GM12865 (cell line): ENCODE results near the gene BRF1.

Experiments used
- DNase-seq: peaks from one replicate; pipeline ENCODE4 v3.0.0; 2010; ENCODE audit warnings: low read depth
- H3K4me3 ChIP-seq: 2 replicates; pipeline ENCODE4 v1.5.1; 2011; ENCODE audit warnings: mild to moderate bottlenecking, low read depth, low read length, control low read depth
- TF ChIP-seq, protein P1 (sequence below): IDR thresholded peaks from 2 replicates; pipeline ENCODE4 v1.5.1; 2011; ENCODE audit warnings: low read length, control low read depth, low read depth, inconsistent platforms; ENCODE audit not compliant: insufficient read depth; ENCODE audit errors: missing control alignments

Gene BRF1

DNA sequence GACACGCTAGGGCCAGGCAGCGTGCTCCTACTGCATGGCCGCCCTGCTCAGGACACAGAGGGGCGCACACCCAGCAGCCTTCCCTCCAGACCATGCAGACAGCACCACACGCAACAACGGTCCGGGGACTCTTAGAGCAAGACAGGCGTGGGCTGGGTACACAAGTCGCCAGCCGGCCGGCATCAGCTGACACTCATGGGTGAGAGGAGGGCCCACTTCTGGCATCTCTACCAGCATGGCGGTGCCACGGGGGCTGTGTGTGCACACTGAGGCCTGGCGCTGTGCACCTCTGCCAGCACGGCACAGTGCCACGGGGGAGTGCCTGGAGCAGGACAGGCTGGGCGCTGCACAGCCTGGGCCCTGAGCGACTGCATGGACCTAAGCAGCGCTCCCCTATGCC, 59.2 kb downstream of the BRF1 start:
- no peak overlapping the region for H3K4me3 ChIP-seq
- DNase-seq, result no peak
- TF ChIP-seq, protein P1, sequence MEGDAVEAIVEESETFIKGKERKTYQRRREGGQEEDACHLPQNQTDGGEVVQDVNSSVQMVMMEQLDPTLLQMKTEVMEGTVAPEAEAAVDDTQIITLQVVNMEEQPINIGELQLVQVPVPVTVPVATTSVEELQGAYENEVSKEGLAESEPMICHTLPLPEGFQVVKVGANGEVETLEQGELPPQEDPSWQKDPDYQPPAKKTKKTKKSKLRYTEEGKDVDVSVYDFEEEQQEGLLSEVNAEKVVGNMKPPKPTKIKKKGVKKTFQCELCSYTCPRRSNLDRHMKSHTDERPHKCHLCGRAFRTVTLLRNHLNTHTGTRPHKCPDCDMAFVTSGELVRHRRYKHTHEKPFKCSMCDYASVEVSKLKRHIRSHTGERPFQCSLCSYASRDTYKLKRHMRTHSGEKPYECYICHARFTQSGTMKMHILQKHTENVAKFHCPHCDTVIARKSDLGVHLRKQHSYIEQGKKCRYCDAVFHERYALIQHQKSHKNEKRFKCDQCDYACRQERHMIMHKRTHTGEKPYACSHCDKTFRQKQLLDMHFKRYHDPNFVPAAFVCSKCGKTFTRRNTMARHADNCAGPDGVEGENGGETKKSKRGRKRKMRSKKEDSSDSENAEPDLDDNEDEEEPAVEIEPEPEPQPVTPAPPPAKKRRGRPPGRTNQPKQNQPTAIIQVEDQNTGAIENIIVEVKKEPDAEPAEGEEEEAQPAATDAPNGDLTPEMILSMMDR, result no peak

GRCh38 chr14:105240811-105241576, 59.8 kb downstream of the BRF1 start:
- TF ChIP-seq, protein P1, result no peak
- no peak overlapping the region for H3K4me3 ChIP-seq
- DNase-seq, result no peak

GRCh38 chr14:105229099-105229655, 71.6 kb downstream of the BRF1 start:
- DNase-seq, result no peak
- TF ChIP-seq, protein P1, result no peak
- H3K4me3 ChIP-seq, result no peak overlapping the region

- no peak overlapping the region for H3K4me3 ChIP-seq
- TF ChIP-seq, protein P1, result no peak
- no peak for DNase-seq
Observed at GRCh38 chr14:105228562-105228961, 72.2 kb downstream of the BRF1 start.

DNA sequence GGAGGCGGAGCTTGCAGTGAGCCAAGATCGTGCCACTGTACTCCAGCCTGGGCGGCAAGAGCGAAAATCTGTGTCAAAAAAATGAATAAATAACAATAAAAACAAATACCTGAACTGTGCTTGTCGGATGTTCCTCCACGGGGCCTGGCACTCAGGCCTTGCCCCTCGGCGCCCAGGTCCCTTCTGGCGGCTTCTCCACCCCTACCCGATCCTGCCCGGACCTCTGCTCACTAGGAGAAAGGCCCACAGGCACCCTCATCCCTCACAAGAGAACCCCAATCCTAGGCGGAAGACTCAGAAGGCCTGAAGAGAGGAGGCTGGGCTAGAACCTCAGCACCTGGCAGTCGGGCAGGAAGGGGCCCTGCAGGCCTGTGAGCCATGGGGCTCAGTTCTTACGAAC, 73.5 kb downstream of the BRF1 start:
- no peak overlapping the region for H3K4me3 ChIP-seq
- DNase-seq, result no peak
- TF ChIP-seq, protein P1, result no peak

DNA sequence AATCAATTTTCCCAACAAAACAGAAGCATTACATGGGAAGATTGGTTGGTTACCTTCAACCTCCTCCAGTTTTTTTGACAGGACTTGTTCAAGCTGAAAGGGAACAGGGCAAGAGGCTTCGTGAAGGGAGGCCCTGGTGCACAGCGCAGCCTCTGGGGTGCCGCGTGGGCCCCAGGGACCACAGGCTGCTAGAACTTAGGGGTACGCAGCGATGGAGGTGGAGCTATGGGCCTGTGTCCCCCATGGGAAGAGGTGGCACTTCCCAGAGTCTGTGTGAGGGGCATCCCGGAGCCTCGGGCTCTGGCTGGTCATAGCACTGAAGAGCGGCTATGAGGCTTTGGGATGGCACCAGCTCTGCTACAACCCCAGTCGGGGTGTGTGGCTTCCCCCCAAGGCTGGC, 74.6 kb downstream of the BRF1 start:
- TF ChIP-seq, protein P1, result no peak
- DNase-seq, result no peak
- no peak overlapping the region for H3K4me3 ChIP-seq
